H1 (cell line): ENCODE results near the gene APOL5. TPM values are rescaled to one million over a fixed set of nuclear protein-coding genes. Genes with fewer than 3 reads are reported as not detected.

Experiments used
- CTBP2 ChIP-seq: IDR thresholded peaks from 2 replicates; pipeline ENCODE4 v1.7.0; 2011; ENCODE audit warnings: borderline replicate concordance, mild to moderate bottlenecking, moderate library complexity, mixed read lengths, low read length; ENCODE audit not compliant: insufficient read depth, insufficient read length
- KDM4A ChIP-seq: IDR thresholded peaks from one replicate; pipeline ENCODE4 v1.7.1; 2012; ENCODE audit warnings: low read depth, mild to moderate bottlenecking, moderate library complexity, low read length, inconsistent platforms; ENCODE audit not compliant: severe bottlenecking
- POLR2AphosphoS5 ChIP-seq: IDR thresholded peaks from 2 replicates; pipeline ENCODE4 v1.6.1; 2011; ENCODE audit warnings: low read depth, low read length
- TAF1 ChIP-seq: IDR thresholded peaks from 2 replicates; pipeline ENCODE4 v1.6.1; 2011; ENCODE audit warnings: mild to moderate bottlenecking, low read depth, low read length
- polyA plus RNA-seq, 7 experiments: library from polyadenylated mRNA; depleted of rRNA in 3 of 7; stranded (reverse) in 5 of 7; unstranded in 2 of 7; fragments of >200 nt in 5 of 7; fragments of 200-250 nt in 2 of 7; gene quantifications; 1 replicate in 5 of 7; 2 replicates in 1 of 7; 4 replicates in 1 of 7; pipeline versions ENCODE4 v1.2.1 to v1.2.3, GENCODE V29; 2011 to 2013; ENCODE audit warnings: missing spikeins in 2 of 7, mixed read lengths in 2 of 7
- total RNA-seq: library from RNA; stranded (reverse); fragmentation: NEBNext Ultra II Directional; extraction: Animal tissue kit (Norgen Biotek cat#: 25700); gene quantifications from 2 replicates; pipeline ENCODE4 v1.2.1, GENCODE V29; 2021

Gene APOL5
- total and polyA plus RNA-seq, 2 of the 8 experiments (the other 6 are each of a cell fraction or from before 2014, with no cell fraction given), result not detected

- TF ChIP-seq POLR2AphosphoS5, result no peak
- TF ChIP-seq CTBP2, result no peak
- no peak for TF ChIP-seq KDM4A
- TF ChIP-seq TAF1, result no peak
- TF ChIP-seq, all 59 proteins: peak for 0
These were observed 34.1 kb upstream of the APOL5 start (continued) for GRCh38 chr22:35683560-35683959.
